Activated naive CD8-positive, alpha-beta T cell treated with anti-CD3 and anti-CD28 coated beads, Interleukin-2, amount 10 ng/mL, durations not matched to agents 7 days and 5 days (primary cell): Measurements from ENCODE around the gene ZNF99. TPM values are rescaled to one million over a fixed set of nuclear protein-coding genes. Genes with fewer than 3 reads are reported as not detected.
"Not testable (repeated sequence)": the region's sequence is repeated elsewhere in the genome, so short reads cannot be mapped to it uniquely, and the experiment has no call there.

Experiments
- ATAC-seq: fragments of 150-1000 bp; cut with Tn5 transposase; one replicate; pipeline ENCODE4 v1.10.0; 2021; ENCODE audit warnings: low read depth, moderate library complexity
- POLR2A ChIA-PET: fragments of 350-600 bp; sonication (Branson Sonifier 250); formaldehyde crosslinking; loops from one replicate; lab custom pipeline; 2021; ENCODE audit warnings: antibody characterized with exemption; lab: Charles Lee
- DNase-seq: peaks from one replicate; pipeline ENCODE4 v3.0.0; 2021
- H3K27ac Mint-ChIP-seq: one replicate; pipeline ENCODE4 v1.8.0; 2022; ENCODE audit warnings: mild to moderate bottlenecking, mixed read lengths
- H3K27me3 Mint-ChIP-seq: one replicate; pipeline ENCODE4 v1.8.0; 2022; ENCODE audit warnings: mild to moderate bottlenecking, moderate library complexity, mixed read lengths
- H3K36me3 Mint-ChIP-seq: one replicate; pipeline ENCODE4 v1.8.0; 2021; ENCODE audit warnings: mild to moderate bottlenecking, mixed read lengths
- H3K4me1 Mint-ChIP-seq: one replicate; pipeline ENCODE4 v1.8.0; 2021; ENCODE audit warnings: mixed read lengths
- H3K4me3 Mint-ChIP-seq: one replicate; pipeline ENCODE4 v1.8.0; 2022; ENCODE audit warnings: mild to moderate bottlenecking, moderate library complexity, mixed read lengths
- H3K9me3 Mint-ChIP-seq: one replicate; pipeline ENCODE4 v1.8.0; 2021; ENCODE audit warnings: mixed read lengths
- total RNA-seq, 2 experiments: library from RNA; stranded (reverse); gene quantifications; one replicate each; pipeline ENCODE4 v1.2.3, GENCODE V29; 2021

Gene ZNF99
- total RNA-seq, 2 experiments from 2014 or later = not detected

- ATAC-seq, H3K4me1 Mint-ChIP-seq, H3K27me3 Mint-ChIP-seq, H3K36me3 Mint-ChIP-seq, H3K4me3 Mint-ChIP-seq, DNase-seq, POLR2A ChIA-PET, H3K27ac Mint-ChIP-seq: not testable (repeated sequence)
- H3K9me3 Mint-ChIP-seq = peaks cover 15% of the 10 kb centered on the region
Measured at GRCh38 chr19:22703096-22703495, 80.9 kb downstream of the ZNF99 start.

GRCh38 chr19:22702661-22703060 is 81.3 kb downstream of the ZNF99 start:
- H3K4me1 Mint-ChIP-seq, H3K36me3 Mint-ChIP-seq, POLR2A ChIA-PET, DNase-seq, ATAC-seq, H3K27me3 Mint-ChIP-seq, H3K4me3 Mint-ChIP-seq, H3K27ac Mint-ChIP-seq: not testable (repeated sequence)
- peaks cover 16% of the 10 kb centered on the region for H3K9me3 Mint-ChIP-seq

Other genes with a start within 250 kb of the ZNF99 start
- 1 to 10 TPM; 2.3 to 2.5 TPM for gene ZNF492, start 149.8 kb downstream of the ZNF99 start, total RNA-seq
- gene ZNF723, start 48.1 kb upstream of the ZNF99 start, total RNA-seq = not detected
- gene ZNF728, start 219.0 kb upstream of the ZNF99 start, total RNA-seq = not detected